HG03565 (cell line): ENCODE results near the gene DCAF17.
A peak's percentile ranks its signal among the peaks of the same experiment; 100 is the strongest.
"Not testable (repeated sequence)": the region's sequence is repeated elsewhere in the genome, so short reads cannot be mapped to it uniquely, and the experiment has no call there.

Experiments used
- ATAC-seq: cut with Tn5 transposase; IDR thresholded peaks from one replicate; pipeline ENCODE4 v1.9.1; 2021; ENCODE audit warnings: mild to moderate bottlenecking, moderate library complexity; ENCODE audit not compliant: unreplicated experiment

DCAF17 gene

GRCh38 chr2:171451074-171451473 lies 17.0 kb downstream of the DCAF17 start:
- ATAC-seq = no peak

- no peak for ATAC-seq
These were observed 18.7 kb downstream of the DCAF17 start for GRCh38 chr2:171452773-171453172.

- no peak for ATAC-seq
These were observed 25.5 kb downstream of the DCAF17 start for GRCh38 chr2:171459498-171459897.

- ATAC-seq = no peak
These were observed 26.5 kb downstream of the DCAF17 start for GRCh38 chr2:171460537-171460936.

- ATAC-seq = no peak
These were observed 35.1 kb downstream of the DCAF17 start for GRCh38 chr2:171469176-171469575.

- no peak for ATAC-seq
These were observed 36.1 kb downstream of the DCAF17 start for GRCh38 chr2:171470129-171470528.

GRCh38 chr2:171475979-171476378 lies 42.0 kb downstream of the DCAF17 start:
- no peak for ATAC-seq

- no peak for ATAC-seq
These were observed 44.3 kb downstream of the DCAF17 start for GRCh38 chr2:171478345-171478744.

GRCh38 chr2:171479154-171479814 lies 45.3 kb downstream of the DCAF17 start:
- ATAC-seq = peak; percentile 63

- no peak for ATAC-seq
These were observed 46.9 kb downstream of the DCAF17 start for GRCh38 chr2:171480908-171481307.

GRCh38 chr2:171482308-171482707 lies 48.3 kb downstream of the DCAF17 start:
- no peak for ATAC-seq

- ATAC-seq = no peak
These were observed 48.9 kb downstream of the DCAF17 start for GRCh38 chr2:171482877-171483276.

GRCh38 chr2:171483793-171484192 lies 49.8 kb downstream of the DCAF17 start:
- ATAC-seq = no peak

GRCh38 chr2:171485116-171485515 lies 51.1 kb downstream of the DCAF17 start:
- ATAC-seq = no peak

- ATAC-seq = no peak
These were observed 53.2 kb downstream of the DCAF17 start for GRCh38 chr2:171487201-171487600.

- ATAC-seq = no peak
These were observed 53.8 kb downstream of the DCAF17 start for GRCh38 chr2:171487803-171488259.

GRCh38 chr2:171490577-171490976 lies 56.6 kb downstream of the DCAF17 start:
- ATAC-seq = no peak

- no peak for ATAC-seq
These were observed 57.3 kb downstream of the DCAF17 start for GRCh38 chr2:171491292-171491691.

- ATAC-seq = no peak
These were observed 58.6 kb downstream of the DCAF17 start for GRCh38 chr2:171492664-171493063.

GRCh38 chr2:171497664-171498063 lies 63.6 kb downstream of the DCAF17 start:
- ATAC-seq = not testable (repeated sequence)

GRCh38 chr2:171505374-171505773 lies 71.3 kb downstream of the DCAF17 start:
- ATAC-seq = no peak

GRCh38 chr2:171509945-171510731 lies 76.1 kb downstream of the DCAF17 start:
- peak; percentile 51 for ATAC-seq
